Spleen (tissue), 11 donors: ENCODE measurements around the gene SYCN. TPM values are rescaled to one million over a fixed set of nuclear protein-coding genes. Genes with fewer than 3 reads are reported as not detected.

Experiments
- DNase-seq: peaks from one replicate; pipeline ENCODE4 v3.0.0-alpha.2; 2020
- H3K27ac ChIP-seq, 8 donors: fragments of 200-600 bp; sonication (generic) in 7 of 8; 1 replicate in 4 of 8; 2 replicates in 4 of 8; pipeline versions ENCODE4 v1.5.0 to v1.8.0; 2016 to 2021; ENCODE audit warnings: inconsistent platforms in 4 of 8, mild to moderate bottlenecking in 4 of 8, moderate library complexity in 1 of 8
- H3K27me3 ChIP-seq, 7 donors: fragments of 200-600 bp; sonication (generic) in 6 of 7; replicated peaks in 1 of 7; 1 replicate in 4 of 7; 2 replicates in 3 of 7; pipeline versions ENCODE4 v1.5.0 to v1.8.0; 2016 to 2021; ENCODE audit warnings: inconsistent platforms in 3 of 7, mild to moderate bottlenecking in 1 of 7
- H3K36me3 ChIP-seq, 6 donors: fragments of 200-600 bp; sonication (generic) in 5 of 6; 1 replicate in 4 of 6; 2 replicates in 2 of 6; pipeline versions ENCODE4 v1.5.0 to v1.8.0; 2016 to 2021; ENCODE audit warnings: inconsistent platforms in 2 of 6
- H3K4me1 ChIP-seq, 6 donors: fragments of 200-600 bp; sonication (generic) in 5 of 6; 1 replicate in 3 of 6; 2 replicates in 3 of 6; pipeline versions ENCODE4 v1.5.0 to v1.8.0; 2016 to 2021; ENCODE audit warnings: inconsistent platforms in 3 of 6
- H3K4me3 ChIP-seq, 8 donors: fragments of 200-600 bp; sonication (generic) in 7 of 8; 1 replicate in 4 of 8; 2 replicates in 4 of 8; pipeline versions ENCODE4 v1.5.0 to v1.8.0; 2016 to 2021; ENCODE audit warnings: inconsistent platforms in 4 of 8, mild to moderate bottlenecking in 4 of 8, moderate library complexity in 2 of 8
- H3K9me3 ChIP-seq, 8 donors: fragments of 200-600 bp; sonication (generic) in 7 of 8; 1 replicate in 4 of 8; 2 replicates in 4 of 8; pipeline versions ENCODE4 v1.5.0 to v1.8.0; 2016 to 2021; ENCODE audit warnings: inconsistent platforms in 4 of 8
- CTCF ChIP-seq, 11 experiments: fragments of 200-600 bp in 7 of 11; fragments of 450-650 bp in 4 of 11; sonication (generic) in 4 of 11; IDR thresholded peaks in 8 of 11; conservative IDR thresholded peaks in 3 of 11; 1 replicate in 7 of 11; 2 replicates in 4 of 11; pipeline versions ENCODE4 v1.4.0 to v1.8.0; 2016 to 2021; ENCODE audit warnings: antibody characterized with exemption in 11 of 11, inconsistent platforms in 4 of 11, mild to moderate bottlenecking in 1 of 11
- POLR2A ChIP-seq, 3 donors: fragments of 450-650 bp; IDR thresholded peaks; one replicate each; pipeline ENCODE4 v1.5.1; 2017; ENCODE audit warnings: antibody characterized with exemption in 3 of 3, mild to moderate bottlenecking in 1 of 3
- POLR2AphosphoS5 ChIP-seq, 3 donors: sonication (generic); formaldehyde crosslinking; IDR thresholded peaks; one replicate each; pipeline ENCODE4 v1.5.1; 2017; ENCODE audit warnings: antibody characterized with exemption in 3 of 3
- WGBS, 5 donors: extraction: QIAGEN DNeasy Blood & Tissue Kit in 3 of 5; methylation state at CpG; one replicate each; pipeline versions ENCODE4 v1.1.5 to v1.1.7; 2013 to 2018; 5-methylcytosine and 5-hydroxymethylcytosine counted together
- intact Hi-C: fragments of 100-400 bp; cut with DNase I; formaldehyde crosslinking; loops from one replicate; pipeline ENCODE4 v1.15.0; 2023; ENCODE audit warnings: low total_unique reads
- polyA plus RNA-seq, 3 donors: library from polyadenylated mRNA; stranded (reverse); fragments of 200-250 nt; gene quantifications; one replicate each; pipeline ENCODE4 v1.2.1, GENCODE V29; 2013
- total RNA-seq, 7 donors: library from RNA; depleted of rRNA in 3 of 7; stranded (reverse); fragments of >200 nt in 3 of 7; fragmentation: NEBNext Ultra II Directional in 4 of 7; extraction: Animal tissue kit (Norgen Biotek cat#: 25700) in 4 of 7; gene quantifications; one replicate each; pipeline versions ENCODE4 v1.1.0 to v1.2.1, GENCODE V29; 2016 to 2021
- donor health status: healthy with polysubstance abuse.
- donor health status: DM: no; HTN: no; CAD: no; lungs with moderate emphysema.
- donor health status: DM: no; HTN: no; CAD: no.
- donor health status: Bipolar disorder and iron deficiency.
- donor health status: healthy.
- donor health status: DM: no; HTN: no; CAD: no.
- donor health status: DM: yes; HTN: yes; CAD: no.

Gene SYCN
- total and polyA plus RNA-seq, 10 donors: not detected

GRCh38 chr19:39211731-39212374 is 7.8 kb upstream of the SYCN start:
- Histone ChIP-seq H3K9me3 (peaks cover 0 to 5% (median 0%) of the 10 kb centered on the region in 8 donors), H3K27ac (no peak overlapping the region), H3K4me3 (no peak overlapping the region), H3K27me3 (peaks cover 0 to 20% (median 0%) of the 10 kb centered on the region in 7 donors), H3K36me3 (no peaks in the 10 kb centered on the region), H3K4me1 (no peaks in the 10 kb centered on the region)
- intact Hi-C loops: no loop called here
- TF ChIP-seq POLR2A (IDR thresholded peaks at IDR 0.05) (no peak), CTCF (IDR thresholded peaks at IDR 0.05 in 8 of 11, conservative IDR thresholded peaks at IDR 0.05 in 3 of 11) (no peak), POLR2AphosphoS5 (IDR thresholded peaks at IDR 0.05) (no peak)
- DNase-seq: no peak
- WGBS, 5 donors: 77 to 84% (median 80%) methylated on average over 13 of the region's 13 CpGs

- H3K9me3 ChIP-seq: no peaks in the 10 kb centered on the region
- TF ChIP-seq CTCF (IDR thresholded peaks at IDR 0.05 in 8 of 11, conservative IDR thresholded peaks at IDR 0.05 in 3 of 11) (no peak), POLR2A (IDR thresholded peaks at IDR 0.05) (no peak), POLR2AphosphoS5 (IDR thresholded peaks at IDR 0.05) (no peak)
- WGBS, 5 donors: 73 to 82% (median 75%) methylated on average over 7 of the region's 7 CpGs
These were observed 5.1 kb upstream of the SYCN start for GRCh38 chr19:39209196-39209595.

GRCh38 chr19:39208175-39208795 is 4.2 kb upstream of the SYCN start:
- 75 to 79% (median 77%) methylated on average over 9 of the region's 9 CpGs for WGBS, 5 donors
- H3K4me1 ChIP-seq: peaks cover 0 to 5% (median 0%) of the 10 kb centered on the region in 6 donors
- TF ChIP-seq CTCF (IDR thresholded peaks at IDR 0.05 in 8 of 11, conservative IDR thresholded peaks at IDR 0.05 in 3 of 11) (no peak), POLR2A (IDR thresholded peaks at IDR 0.05) (no peak), POLR2AphosphoS5 (IDR thresholded peaks at IDR 0.05) (no peak)
- H3K27ac ChIP-seq: no peak overlapping the region
- H3K27me3 ChIP-seq: peaks cover 0 to 26% (median 13%) of the 10 kb centered on the region in 7 donors
- intact Hi-C loops: no loop called here
- no peak for DNase-seq
- H3K4me3 ChIP-seq: no peak overlapping the region
- H3K9me3 ChIP-seq: no peaks in the 10 kb centered on the region
- H3K36me3 ChIP-seq: no peaks in the 10 kb centered on the region

More at GRCh38 chr19:39209196-39209595, 5.1 kb upstream of the SYCN start:
- intact Hi-C loops: no loop called here
- H3K36me3 ChIP-seq: no peaks in the 10 kb centered on the region
- H3K4me1 ChIP-seq: no peaks in the 10 kb centered on the region
- no peak overlapping the region for H3K4me3 ChIP-seq
- no peak for DNase-seq
- H3K27me3 ChIP-seq: peaks cover 0 to 17% (median 4%) of the 10 kb centered on the region in 7 donors
- no peak overlapping the region for H3K27ac ChIP-seq

- no peaks in the 10 kb centered on the region for H3K36me3 ChIP-seq
- H3K4me1 ChIP-seq: peaks cover 0 to 5% (median 0%) of the 10 kb centered on the region in 6 donors
- intact Hi-C loops: no loop called here
- 65 to 83% (median 69%) methylated on average over 6 of the region's 6 CpGs for WGBS, 5 donors
- no peak overlapping the region for H3K27ac ChIP-seq
- no peak for DNase-seq
- peaks cover 0 to 35% (median 22%) of the 10 kb centered on the region in 7 donors for H3K27me3 ChIP-seq
- H3K9me3 ChIP-seq: no peaks in the 10 kb centered on the region
- H3K4me3 ChIP-seq: no peak overlapping the region
- TF ChIP-seq POLR2A (IDR thresholded peaks at IDR 0.05): no peak
- no peak for TF ChIP-seq POLR2AphosphoS5 (IDR thresholded peaks at IDR 0.05)
- no peak for TF ChIP-seq CTCF (IDR thresholded peaks at IDR 0.05 in 8 of 11, conservative IDR thresholded peaks at IDR 0.05 in 3 of 11)
These were observed 3.3 kb upstream of the SYCN start for GRCh38 chr19:39207293-39207836.
